COR-L47 (cell line): ENCODE results near the gene MIGA2.
"Not testable (repeated sequence)": the region's sequence is repeated elsewhere in the genome, so short reads cannot be mapped to it uniquely, and the experiment has no call there.

Source experiments
- DNase-seq: peaks from one replicate; lab custom pipeline; 2025; lab: John Stamatoyannopoulos, UW

The MIGA2 gene, protein sequence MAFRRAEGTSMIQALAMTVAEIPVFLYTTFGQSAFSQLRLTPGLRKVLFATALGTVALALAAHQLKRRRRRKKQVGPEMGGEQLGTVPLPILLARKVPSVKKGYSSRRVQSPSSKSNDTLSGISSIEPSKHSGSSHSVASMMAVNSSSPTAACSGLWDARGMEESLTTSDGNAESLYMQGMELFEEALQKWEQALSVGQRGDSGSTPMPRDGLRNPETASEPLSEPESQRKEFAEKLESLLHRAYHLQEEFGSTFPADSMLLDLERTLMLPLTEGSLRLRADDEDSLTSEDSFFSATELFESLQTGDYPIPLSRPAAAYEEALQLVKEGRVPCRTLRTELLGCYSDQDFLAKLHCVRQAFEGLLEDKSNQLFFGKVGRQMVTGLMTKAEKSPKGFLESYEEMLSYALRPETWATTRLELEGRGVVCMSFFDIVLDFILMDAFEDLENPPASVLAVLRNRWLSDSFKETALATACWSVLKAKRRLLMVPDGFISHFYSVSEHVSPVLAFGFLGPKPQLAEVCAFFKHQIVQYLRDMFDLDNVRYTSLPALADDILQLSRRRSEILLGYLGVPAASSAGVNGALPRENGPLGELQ

DNA sequence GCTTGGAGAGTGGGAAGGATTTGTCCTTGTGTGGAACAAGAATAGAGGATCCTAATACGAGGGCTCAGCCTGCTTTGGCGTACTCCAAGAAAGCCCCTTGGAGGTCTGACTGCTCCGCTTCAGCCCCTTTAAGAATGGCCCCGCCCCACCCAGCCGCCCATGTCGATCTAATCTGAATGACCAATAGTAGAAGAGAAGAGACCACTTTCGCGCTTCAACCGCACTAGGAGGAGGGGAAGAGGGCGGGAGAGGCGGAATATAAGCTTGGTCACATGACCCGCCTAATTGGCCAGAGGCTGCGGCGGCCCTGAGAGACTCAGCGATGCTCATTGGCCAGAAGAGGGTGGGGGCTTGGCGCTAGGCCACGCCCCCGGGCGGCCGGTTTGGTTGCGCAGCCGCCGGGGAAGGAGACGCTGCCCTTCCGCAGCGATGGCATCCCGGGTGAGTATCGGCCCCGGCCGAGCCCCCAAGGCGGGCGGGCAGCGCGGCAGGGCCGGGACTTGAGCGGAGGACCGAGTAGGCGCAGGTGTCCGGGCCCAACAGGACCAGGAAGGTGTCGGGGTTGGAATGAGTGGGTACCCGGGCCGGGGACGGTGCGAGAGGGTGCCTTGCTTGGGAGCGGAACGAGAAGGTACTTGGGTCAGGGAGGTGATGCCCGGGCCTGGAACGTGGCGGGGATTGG, at the start of gene MIGA2:
Gene MIGA2 (plus strand): TSS at position 386 of the 682 bp plus-strand sequence. CDS start 3,969 bp downstream, outside the sequence.
- peak; percentile 99 for DNase-seq

DNA sequence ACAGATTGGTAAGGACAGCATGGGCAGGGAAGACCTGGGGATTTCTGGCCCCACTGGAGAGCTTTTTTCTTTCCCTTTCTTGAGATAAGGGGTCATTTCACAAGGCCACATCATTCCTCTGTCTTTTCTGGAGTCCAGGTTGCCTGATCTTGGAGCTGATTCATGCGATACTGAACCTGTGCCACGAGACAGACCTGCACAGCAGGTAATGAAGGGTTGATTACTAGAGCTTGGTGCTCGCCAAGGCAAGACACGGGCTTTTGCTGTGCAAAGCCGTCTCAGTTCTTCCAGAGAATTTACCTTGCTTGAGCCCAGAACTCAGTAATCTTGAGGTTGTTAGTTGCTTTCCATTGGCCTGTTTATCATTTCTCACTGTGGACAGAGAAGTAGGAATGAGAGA, 49.8 kb upstream of the MIGA2 start:
- DNase-seq, result no peak

DNA sequence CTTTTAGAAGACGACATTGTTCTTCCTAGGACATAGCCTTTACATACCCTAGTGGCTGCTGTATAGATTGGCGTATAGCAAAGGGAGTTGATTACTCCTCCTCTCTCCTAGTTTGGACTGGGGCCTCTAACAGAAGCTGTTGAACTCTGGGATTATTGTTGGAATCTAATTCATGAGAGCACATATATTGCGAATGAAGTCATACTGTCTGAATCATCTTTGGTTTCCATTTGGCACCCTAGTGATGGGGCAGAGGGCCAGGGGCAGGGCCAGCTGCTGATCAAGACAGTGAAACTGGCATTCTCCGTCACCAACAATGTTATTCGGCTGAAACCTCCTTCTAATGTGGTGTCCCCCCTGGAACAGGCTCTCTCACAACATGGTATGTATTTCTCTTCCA, 48.6 kb upstream of the MIGA2 start:
- no peak for DNase-seq

DNA sequence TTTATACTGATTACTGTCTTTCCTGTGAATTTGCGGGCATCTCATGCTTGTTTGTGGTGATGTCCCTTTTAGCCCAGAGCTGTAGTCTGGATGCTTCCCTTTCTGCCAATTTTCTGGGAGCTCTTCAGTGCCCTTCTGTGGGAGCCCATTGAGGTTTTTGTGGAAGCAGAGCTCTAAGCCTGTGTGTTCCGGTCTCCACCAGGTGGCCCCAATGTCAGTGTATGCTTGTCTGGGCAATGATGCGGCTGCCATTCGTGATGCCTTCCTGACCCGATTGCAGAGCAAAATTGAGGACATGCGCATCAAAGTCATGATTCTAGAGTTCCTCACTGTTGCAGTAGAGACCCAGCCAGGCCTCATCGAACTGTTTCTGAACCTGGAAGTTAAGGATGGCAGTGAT, 43.4 kb upstream of the MIGA2 start:
- no peak for DNase-seq

DNA sequence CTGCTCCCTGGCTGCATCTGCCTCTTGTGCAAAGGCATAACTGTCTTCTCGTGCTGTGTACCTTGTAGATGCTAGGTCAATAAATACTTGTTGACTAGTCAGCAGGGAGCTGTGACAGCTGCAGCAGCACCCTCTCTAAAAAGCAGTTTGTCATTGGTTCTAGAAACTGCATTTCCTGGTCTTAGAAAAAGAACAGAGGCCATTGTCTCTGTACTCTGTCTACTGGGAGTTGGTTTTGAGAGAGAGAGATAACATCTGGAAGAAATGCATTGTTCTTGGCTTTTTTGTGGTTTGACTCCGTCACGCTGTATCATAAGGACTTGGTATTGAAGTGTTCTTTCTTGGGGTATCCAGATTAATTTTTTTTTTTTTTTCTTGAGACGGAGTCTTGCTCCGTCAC, 40.6 kb upstream of the MIGA2 start:
- peak; percentile 25 for DNase-seq

DNA sequence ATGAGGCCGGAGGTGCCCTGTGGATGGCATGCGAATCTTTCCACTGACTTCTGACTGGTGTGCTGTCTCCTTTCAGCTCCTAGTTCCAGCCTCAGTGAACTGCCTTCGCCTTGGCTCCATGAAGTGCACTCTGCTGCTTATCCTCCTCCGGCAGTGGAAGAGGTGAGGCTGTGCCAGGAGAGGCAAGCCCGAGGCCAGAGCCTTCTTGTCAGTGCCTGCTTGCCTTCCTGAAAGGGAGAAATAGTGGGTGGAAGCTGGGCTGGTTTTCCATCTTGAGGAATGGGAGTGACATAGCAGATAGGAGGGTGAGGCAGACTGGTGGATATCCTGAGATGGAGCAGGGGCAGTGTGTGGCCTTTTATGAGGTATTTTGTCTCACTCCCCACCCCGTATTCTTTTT, 38.0 kb upstream of the MIGA2 start:
- no peak for DNase-seq

DNA sequence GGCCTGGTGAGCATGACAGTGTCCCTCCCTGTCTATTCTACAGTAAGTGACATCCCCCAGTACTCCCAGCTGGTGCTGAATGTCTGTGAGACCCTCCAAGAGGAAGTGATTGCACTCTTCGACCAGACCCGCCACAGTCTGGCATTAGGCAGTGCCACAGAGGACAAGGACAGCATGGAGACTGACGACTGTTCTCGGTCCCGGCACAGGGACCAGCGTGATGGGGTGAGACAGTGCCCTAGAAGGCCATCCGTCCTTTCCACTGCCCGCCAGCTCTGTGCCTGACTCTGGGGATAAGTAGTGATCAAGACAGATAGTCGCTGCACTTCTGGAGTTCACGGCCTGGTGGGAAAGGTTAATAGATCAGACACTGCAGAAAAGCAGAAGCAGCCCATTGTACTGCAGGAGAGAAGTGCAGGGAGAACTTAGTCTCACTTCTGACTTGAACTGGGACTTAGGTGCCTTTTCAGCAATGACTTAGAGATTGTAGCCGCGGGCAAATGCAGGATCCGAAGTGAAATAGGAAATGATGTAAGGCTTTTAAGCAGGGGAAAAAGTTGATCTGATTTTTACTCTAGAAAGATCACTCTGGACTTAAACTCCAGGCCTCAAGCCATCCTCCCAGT, 36.7 kb upstream of the MIGA2 start:
- no peak for DNase-seq

DNA sequence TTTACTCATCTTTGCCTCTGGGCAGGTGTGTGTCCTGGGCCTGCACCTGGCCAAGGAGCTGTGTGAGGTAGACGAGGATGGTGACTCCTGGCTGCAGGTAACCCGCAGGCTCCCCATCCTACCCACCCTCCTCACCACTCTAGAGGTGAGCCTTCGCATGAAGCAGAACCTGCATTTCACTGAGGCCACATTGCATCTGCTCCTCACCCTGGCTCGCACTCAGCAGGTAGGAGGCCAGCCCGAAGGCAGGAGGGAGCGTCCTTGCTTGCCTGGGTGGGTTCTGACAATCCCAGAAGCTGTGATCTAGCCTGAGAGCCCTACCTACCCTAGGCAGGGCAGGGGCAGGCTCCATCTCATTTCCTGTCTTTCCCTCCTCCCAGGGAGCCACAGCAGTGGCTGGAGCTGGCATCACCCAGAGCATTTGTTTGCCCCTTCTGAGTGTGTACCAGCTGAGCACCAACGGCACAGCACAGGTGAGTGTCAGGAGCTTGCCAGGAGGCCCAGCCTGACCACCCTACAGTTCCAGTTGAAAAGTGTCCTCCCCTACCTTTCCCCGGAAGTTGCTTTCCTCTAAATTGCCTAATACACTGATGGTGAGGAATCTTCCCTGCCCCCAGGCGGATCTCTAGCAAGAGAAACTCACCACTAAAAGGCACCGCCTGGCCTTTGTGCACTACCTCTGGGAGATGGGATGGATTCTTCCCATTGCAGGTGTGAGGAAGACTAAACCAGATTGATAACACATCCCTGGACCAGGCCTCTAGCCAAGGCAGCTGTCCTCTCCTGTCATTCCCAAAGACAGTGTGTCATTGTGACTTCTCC, 34.7 kb upstream of the MIGA2 start:
- DNase-seq, result no peak

DNA sequence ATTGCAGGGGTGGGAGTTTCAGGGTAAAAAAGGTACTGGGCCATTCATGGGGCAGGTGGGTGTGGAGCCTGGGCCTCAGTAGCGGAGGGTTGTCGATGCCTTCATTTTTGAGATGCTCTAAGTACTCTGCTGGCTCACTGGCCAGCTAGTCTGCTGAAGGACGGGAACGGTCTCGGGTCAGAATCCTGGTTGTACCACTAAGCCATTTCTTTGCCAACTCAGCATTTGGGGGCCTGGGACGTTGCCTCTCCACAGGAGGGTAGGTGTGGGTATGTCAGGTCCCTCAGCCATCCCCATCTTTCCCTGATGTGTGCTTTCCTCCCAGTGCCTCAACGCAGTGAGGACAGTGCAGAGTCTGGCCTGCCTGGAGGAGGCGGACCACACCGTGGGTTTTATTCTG, 33.4 kb upstream of the MIGA2 start:
- no peak for DNase-seq

DNA sequence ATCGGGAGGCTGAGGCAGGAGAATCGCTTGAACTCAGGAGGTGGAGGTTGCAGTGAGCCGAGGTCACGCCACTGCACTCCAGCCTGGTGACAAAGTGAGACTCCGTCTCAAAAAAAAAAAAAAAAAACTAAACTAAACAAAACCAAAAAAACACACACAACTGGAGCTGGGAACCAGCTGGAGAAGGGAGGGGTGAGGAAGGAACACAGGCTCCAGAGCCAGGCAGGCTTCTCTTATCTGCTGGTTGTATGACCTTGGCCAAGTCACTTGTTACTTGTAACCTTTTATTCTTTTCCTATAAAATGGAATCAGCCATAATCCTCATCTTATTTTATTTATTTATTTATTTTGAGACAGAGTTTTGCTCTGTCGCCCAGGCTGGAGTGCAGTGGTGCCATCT, 32.3 kb upstream of the MIGA2 start:
- DNase-seq, result not testable (repeated sequence)

DNA sequence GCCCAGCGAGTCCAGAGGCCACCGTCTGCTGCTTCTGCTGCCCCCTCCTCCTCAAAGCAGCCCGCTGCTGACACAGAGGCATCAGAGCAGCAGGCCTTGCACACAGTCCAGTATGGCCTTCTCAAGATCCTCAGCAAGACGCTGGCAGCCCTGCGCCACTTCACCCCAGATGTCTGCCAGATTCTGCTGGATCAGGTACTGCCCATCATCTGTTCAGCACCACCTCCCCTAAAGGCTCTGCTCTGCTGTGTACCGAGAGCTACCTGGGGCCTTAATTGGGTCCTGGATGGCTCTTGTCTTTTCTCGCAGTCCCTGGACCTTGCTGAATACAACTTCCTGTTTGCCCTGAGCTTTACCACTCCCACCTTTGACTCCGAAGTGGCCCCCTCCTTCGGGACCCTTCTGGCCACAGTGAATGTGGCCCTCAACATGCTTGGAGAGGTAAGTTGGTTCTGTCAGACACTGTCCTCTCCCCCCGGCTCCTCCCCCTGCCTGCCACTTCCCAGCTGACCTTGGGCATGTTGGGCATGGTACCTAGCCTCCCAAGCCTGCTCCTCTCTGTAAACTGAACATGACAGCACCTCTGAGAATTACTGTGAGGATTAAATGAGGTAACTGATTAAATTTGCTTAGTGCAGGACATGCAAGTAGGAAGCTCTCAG, 31.0 kb upstream of the MIGA2 start:
- DNase-seq, result no peak

DNA sequence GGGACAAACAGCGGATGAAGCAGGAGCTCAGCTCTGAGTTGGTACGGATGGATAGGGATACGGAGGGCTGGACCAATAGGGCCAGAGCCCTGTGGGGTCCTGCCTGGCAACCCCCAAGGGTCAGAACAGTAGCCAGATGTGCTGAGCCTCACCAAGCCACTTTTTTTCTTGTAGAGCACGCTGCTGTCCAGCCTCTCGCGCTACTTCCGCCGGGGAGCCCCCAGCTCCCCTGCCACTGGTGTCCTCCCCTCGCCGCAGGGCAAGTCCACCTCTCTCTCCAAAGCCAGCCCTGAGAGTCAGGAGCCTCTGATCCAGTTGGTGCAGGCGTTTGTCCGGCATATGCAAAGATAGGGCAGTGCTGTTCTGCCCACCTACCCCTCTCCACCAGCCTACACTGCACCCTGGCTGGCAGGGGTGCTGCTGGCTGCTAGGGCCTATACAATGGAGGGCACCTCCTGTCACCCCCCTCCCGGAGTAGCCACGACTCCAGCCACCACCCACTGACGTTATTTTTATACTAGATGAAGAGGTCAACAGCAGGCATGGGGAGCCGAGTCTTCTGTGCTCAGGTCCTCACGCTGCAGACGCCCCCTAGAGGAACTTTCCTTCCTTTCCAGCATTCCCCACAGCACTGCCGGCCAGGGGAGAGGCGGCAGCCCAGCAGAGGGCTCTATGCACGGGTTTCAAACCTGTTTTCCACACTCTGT, 29.9 kb upstream of the MIGA2 start:
- peak; percentile 57 for DNase-seq

DNA sequence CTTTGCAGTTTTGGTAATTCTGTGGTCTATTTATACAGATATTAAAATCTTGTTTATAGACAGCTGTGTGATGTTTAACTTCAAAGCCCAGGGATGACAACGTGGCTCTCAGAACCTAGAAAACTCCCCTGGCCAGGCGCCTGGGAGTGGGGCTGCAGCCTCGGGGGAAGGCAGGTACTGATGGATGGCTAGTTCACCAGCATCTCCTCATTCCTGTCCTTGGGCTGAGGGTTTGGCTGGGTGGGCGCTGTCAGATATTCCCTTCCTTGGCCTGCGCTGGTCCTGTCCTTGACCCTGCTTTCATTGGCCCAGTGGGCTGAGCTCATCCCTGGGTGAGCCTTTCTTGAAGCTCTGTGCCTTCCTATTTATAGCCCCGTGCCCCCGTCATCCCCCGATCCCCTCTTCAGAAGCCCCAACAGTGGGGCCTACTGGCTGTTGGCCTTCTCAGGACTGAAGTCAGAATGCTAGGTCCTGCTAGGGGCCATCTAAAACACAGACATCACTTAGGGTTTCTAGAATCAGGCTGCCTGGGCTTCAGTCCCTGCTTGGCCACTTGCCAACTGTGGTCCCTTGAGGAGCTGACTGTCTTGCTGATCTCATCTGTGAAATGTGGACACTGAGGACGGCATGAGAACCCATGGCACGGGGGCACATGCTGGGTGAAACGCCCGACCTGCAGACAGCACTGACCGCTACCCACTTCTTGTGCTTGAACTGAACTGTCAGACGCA, 29.2 kb upstream of the MIGA2 start:
- DNase-seq, result no peak

DNA sequence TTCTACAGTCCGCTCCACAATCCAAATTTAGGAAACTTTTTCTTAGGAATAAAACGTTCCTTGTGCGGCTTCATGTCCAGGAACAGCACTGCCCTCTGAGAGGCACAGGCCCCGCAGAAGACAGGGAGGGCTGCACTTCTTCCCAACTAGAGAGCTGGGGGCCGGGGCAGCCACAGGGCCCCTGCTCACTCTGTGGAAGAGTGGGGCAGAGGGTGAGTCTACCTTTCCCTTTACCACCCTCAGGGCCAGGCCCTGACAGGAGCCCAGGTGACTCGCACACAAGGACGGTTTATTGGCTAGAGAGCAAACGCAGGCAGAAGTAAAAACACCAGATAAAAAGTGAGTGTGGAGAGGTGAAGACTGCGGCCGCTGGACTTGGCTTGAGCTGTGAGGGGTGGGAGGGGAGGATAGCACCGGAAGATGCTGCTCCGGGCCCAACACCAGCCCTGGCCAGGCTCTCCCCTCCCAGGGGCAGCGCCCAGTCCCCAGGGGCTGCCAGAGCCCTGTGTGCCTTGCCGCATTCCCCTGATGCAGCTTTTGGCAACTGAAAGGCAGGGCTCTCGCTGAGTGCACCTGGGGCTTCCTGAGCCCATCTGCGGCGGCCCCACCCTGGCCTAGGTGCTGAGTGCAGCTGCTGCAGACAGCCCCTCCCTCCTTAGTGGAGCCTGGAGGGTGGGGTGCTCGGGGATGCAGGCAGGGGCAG, 28.5 kb upstream of the MIGA2 start:
- DNase-seq, result no peak

DNA sequence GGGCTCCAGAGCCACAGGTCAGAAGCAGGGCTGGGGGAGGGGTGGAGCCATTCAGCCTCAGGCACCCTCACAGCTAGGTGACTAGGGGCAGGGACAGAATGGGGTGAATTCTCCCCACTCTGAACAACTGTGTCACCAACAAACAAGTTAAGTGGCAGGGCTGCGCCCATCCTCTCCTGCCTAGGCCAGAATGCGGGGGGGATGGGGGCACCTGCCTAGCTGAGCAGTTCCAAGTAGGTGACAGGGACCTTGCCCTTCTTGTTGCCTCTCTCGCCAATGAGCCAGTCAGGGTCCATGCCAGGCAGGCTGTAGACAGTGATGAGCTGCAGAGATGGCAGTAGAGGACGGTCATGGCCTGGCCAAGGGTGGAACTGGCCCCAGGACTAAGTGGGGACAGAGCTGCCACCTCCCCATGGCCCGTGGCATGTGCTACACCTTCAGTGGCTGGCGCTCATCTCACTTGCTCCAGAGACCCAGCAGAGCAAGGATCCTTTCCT, 27.9 kb upstream of the MIGA2 start:
- DNase-seq, result no peak

DNA sequence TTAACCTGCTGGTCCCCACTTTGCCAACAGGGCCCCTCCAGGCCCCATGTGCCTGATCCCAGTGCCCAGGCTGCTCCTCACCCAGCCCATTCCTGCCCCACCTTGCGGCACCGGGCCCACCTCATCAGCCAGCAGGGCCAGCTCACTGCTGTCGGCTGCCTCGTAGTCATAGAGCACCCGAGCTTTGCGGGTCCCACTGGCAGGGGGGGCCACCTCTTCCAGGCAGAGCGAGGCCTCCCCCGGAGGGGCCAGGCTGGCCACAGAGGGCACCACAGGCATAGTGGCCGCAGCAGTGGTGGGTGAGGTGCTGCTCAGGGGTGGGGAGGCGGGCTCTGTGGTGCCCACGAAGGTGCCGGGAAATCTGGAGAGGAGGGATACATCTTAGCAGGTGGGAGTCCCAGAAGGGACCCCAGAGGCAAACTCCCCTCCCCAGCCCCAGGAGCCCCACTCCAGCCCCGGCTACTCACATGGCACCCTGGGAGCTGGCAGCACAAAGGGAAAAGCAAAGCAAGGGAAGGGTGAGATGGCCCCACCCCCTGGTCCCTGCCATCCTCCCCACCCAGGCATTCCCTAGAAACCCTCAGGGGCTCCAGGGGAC, 27.3 kb upstream of the MIGA2 start:
- no peak for DNase-seq

DNA sequence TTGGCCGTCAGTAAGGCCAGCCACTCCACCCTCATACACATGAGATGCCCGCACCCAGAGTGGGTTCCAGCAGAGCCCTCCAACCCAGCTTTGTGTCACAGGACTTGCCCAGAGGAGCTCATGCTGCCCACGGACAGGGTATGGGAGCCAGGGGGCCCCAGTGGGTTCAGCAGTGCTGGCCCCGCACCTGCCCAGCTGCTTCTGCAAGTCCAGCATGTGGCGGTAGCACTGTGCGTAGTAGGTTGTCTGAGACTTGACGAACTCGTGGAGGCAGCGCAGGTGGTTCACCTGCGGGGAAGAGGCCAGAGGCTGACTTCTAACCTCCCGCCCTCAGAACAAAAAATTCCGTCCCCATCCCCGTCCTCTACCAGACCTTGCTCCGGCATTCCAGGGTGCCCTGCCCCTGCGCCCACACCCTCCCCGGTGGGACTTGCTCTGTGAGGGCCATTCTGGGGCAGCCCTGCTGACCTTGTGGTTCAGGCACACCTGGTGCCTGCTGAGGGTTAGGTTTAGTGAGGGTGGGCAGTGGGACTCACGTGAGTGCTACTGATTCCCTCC, 26.8 kb upstream of the MIGA2 start:
- DNase-seq, result no peak

DNA sequence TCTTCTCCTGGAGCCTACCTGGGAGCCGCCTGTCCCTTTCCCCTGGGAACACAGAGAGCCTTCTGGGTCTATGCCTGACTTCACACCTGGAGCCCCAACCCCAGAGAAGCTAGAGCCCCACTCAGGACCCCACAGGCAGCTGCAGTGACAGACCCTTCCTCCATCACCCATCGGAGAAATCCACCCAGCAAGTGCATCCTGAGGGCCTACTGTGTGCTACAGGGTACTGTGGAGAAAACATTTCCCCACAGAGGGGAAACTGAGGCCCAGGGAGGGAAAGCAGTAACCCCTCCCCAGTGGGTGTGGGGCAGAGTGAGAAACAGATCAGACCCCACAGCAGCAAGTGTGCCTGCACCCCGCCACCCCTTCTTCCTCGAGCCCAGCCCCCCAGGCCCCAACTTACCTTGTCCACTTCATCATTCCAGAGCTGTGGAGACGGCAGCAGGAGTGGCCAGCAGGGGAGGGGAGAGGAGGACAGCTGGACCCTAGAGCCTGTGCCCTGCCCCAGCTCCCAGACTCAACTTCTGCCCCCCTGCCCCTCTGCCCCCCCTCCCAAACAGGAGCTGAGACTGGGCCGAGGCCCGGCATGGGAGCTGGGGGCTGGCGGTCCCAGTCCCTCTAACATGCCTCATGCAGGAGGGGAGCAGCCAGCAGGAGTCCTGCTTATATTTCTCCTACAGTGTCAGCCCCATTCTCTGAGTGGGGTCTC, 26.0 kb upstream of the MIGA2 start:
- no peak for DNase-seq
